ENCODE measurements around the gene RNF141.

RNF141 gene

DNA sequence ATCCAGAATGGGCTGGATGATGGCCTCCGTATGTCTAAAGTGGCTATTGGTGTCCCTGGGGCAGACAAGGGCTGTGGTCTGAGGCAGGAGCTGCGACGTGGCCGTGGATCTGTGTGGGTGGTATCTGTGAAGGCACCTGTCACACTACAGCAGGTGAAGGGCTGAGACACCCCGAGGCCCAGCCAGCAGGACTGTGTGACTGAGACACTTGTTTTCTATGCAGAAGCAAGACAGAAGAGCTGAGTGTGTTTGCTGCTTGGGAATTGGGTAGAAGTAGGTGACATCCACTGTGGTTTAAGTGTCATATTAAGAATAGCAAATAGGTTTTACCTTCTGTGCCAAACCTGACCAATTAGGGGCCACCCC is 51.0 kb downstream of the RNF141 start:
- no peak for DNase-seq (ENCODE audit: low read depth)
- no peak overlapping the region for H3K4me3 ChIP-seq (replicated peaks; ENCODE audit: low read depth, low read length)
- TF ChIP-seq, protein P1, sequence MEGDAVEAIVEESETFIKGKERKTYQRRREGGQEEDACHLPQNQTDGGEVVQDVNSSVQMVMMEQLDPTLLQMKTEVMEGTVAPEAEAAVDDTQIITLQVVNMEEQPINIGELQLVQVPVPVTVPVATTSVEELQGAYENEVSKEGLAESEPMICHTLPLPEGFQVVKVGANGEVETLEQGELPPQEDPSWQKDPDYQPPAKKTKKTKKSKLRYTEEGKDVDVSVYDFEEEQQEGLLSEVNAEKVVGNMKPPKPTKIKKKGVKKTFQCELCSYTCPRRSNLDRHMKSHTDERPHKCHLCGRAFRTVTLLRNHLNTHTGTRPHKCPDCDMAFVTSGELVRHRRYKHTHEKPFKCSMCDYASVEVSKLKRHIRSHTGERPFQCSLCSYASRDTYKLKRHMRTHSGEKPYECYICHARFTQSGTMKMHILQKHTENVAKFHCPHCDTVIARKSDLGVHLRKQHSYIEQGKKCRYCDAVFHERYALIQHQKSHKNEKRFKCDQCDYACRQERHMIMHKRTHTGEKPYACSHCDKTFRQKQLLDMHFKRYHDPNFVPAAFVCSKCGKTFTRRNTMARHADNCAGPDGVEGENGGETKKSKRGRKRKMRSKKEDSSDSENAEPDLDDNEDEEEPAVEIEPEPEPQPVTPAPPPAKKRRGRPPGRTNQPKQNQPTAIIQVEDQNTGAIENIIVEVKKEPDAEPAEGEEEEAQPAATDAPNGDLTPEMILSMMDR (IDR thresholded peaks at IDR 0.05; ENCODE audit: low read length, missing control alignments) = no peak

DNA sequence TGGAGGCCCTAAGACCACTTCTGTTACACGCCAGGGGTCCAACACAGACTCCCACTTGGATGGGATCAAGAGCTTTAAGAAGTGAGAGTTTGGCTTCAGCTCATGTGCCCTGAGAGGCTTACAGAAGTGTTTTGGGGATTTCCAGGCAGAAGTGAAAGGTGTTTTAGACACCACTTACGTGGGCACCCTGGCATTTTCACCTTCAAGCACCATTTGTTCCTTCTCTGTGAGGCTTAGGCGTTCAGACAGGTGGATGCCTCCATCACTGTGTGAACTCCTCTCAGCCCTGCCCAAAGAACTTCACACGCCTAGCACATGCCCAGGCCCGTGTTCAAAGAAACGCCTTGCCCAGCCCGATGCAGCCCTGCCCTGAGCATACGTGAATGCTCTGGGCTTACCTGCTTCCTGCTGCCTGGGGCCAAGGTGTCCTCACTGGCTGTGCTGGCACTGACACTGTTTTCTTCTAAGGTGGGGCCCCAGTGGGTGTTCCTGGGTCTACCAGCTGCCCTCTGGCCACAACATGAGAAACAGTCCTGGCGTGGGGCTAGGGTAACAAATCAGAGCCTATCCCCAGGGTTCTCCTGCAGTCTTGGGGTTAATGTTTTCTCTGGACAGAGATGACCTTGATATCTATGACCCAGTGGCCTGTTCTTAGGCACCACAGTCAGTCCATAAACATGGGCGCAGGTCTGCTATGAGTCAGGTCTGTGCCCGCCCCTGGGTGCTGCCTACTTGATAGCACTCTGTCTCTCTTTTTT is 51.9 kb downstream of the RNF141 start:
- DNase-seq (ENCODE audit: low read depth) = no peak
- no peak overlapping the region for H3K4me3 ChIP-seq (replicated peaks; ENCODE audit: low read depth, low read length)
- TF ChIP-seq, protein P1 (IDR thresholded peaks at IDR 0.05; ENCODE audit: low read length, missing control alignments) = no peak

DNA sequence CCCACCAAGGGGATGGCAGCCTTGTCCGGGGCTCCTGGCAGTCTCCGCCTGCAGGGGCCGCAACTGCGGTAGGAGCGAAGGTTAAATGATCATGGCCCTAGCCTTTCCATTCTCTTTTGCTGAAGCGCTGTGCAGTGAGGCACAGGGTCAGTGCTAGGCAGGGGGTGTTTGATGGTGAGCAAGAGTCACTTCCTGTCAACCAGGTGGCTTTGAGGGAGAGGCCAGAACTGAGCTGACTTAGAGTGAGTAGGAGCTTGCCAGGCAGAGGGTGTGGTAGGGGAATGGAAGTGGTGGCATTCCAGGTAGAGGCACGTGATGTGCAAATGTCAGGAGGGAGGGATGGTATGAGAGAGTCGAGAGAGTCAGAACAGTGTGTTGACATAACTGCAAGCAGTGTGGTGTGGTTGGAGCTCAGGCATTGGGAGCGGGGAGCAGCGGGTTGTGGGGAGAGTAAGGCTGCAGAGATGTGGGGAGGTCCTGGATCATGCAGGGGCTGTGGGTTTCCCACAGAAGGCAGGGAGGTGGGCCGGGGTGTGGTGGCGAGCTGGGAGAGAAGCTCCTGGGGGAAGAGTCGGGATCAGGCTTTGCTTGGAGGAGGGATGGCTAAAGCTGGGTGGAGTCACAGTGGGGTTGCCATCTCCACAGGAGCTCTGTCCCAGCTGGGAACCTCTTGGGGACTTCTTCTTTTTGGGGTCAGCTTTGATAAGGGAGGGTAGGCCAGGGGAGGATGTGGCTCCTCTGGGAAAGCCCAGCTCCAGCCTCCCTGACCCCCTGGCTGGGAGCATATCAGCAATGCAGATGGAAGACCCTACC is 52.7 kb downstream of the RNF141 start:
- TF ChIP-seq, protein P1 (IDR thresholded peaks at IDR 0.05; ENCODE audit: low read length, missing control alignments) = no peak
- no peak for DNase-seq (ENCODE audit: low read depth)
- no peak overlapping the region for H3K4me3 ChIP-seq (replicated peaks; ENCODE audit: low read depth, low read length)

DNA sequence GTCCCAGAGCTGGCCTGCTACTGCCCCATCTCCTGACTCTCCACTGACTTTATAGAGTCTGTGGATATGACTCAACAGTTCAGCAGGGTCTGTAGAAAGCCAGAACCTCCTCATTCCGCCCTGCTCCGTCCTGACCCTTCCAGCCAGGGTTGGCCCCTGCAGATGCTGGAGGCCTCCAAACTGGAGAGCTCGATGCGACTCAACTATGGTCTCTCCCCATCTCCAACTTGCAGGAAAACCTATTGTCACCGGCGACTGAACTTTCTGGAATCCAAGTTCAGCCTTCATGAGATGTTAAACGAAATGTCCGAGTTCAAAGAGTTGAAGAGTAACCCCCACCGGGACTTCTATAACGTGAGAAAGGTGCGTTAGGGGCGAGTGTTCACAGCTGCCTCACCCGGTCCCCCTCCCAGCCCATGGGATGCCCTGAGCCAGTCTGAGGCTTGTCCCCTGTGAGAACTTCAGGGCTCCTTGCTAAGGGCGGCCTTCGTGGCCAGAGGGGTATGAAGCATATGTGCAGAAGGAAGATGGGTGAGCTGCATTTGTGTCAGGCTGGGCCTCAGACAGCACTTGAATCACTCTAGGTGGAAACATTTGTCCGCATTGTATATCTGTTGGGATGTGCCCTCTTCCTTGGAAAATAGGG is 53.9 kb downstream of the RNF141 start:
- DNase-seq (ENCODE audit: low read depth) = no peak
- TF ChIP-seq, protein P1 (IDR thresholded peaks at IDR 0.05; ENCODE audit: low read length, missing control alignments) = no peak
- no peak overlapping the region for H3K4me3 ChIP-seq (replicated peaks; ENCODE audit: low read depth, low read length)

DNA sequence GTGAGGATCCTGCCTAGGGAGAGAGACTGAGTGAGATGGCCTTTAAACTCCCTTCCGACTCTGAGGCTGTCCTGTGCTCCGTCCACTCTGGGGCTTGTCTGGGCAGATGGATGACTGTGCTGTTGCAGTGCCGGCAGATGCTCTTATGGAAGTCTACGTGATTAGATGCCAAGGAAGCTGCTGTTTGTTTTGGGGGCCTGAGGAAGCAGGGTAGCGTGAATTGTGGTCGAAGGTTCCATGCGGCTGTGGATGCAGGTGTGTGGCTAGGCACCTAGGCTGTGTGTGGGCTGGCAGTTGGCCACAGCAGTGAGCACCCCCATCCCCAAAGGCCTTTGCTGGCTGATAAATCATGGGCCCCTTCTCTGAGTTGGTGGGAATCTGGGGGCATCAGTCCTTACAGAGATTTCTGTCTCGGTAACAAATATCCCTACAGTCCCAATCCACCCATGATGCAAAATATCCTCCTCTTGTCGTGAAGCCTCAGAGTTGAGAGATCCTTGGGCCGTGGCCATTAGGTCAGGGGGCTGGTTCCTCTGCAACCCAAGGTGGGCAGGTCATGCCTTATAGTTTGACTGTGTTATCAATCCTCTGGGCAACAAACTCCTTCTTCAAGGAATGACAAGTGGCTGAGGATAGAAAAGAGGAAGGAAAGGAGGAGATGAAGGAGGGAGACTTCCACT is 54.7 kb downstream of the RNF141 start:
- DNase-seq (ENCODE audit: low read depth) = no peak
- no peak overlapping the region for H3K4me3 ChIP-seq (replicated peaks; ENCODE audit: low read depth, low read length)
- TF ChIP-seq, protein P1 (IDR thresholded peaks at IDR 0.05; ENCODE audit: low read length, missing control alignments) = no peak

DNA sequence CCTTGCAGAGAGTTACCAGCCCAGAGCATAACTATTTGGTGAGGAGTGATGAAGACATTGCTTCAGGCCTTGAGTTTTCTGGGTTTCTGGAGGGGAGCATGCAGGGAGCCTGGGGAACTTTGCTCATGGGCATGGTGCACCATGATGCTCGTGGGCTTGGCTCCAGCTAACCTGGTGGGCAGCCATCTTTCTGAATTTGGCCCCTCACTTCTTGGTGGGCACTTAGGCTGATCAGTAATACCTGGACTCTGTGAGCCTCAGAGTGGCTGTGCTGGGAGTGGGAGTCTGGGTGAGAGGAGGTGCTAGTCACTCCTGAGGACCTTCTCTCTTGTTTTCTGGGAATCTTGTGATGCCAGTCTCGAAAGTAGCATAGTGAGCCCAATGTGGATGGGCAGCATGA is 55.3 kb downstream of the RNF141 start:
- no peak for DNase-seq (ENCODE audit: low read depth)
- TF ChIP-seq, protein P1 (IDR thresholded peaks at IDR 0.05; ENCODE audit: low read length, missing control alignments) = no peak
- no peak overlapping the region for H3K4me3 ChIP-seq (replicated peaks; ENCODE audit: low read depth, low read length)
